Loucy (cell line): Measurements from ENCODE around the gene CD248.

ENCODE experiments used
- H2AFZ ChIP-seq: fragments of 200-600 bp; sonication (generic); 2 replicates; pipeline ENCODE4 v1.6.0; 2016; ENCODE audit warnings: antibody characterized with exemption, mild to moderate bottlenecking, low read length, moderate library complexity
- H3F3A ChIP-seq: fragments of 200-600 bp; 2 replicates; pipeline ENCODE4 v1.6.0; 2016; ENCODE audit warnings: antibody characterized with exemption, low read depth, mild to moderate bottlenecking
- H3K27me3 ChIP-seq: fragments of 200-600 bp; sonication (generic); 2 replicates; pipeline ENCODE4 v1.6.1; 2014; ENCODE audit warnings: low read length, mild to moderate bottlenecking; ENCODE audit not compliant: insufficient read depth, poor library complexity, severe bottlenecking
- H3K36me3 ChIP-seq: fragments of 200-600 bp; sonication (generic); 2 replicates; pipeline ENCODE4 v1.6.1; 2016; ENCODE audit warnings: low read length; ENCODE audit not compliant: insufficient read depth
- H3K4me1 ChIP-seq: fragments of 200-600 bp; sonication (generic); 2 replicates; pipeline ENCODE4 v1.5.1; 2014; ENCODE audit warnings: low read length, mild to moderate bottlenecking; ENCODE audit not compliant: insufficient read depth, poor library complexity, severe bottlenecking
- H3K4me2 ChIP-seq: fragments of 200-600 bp; sonication (generic); 2 replicates; pipeline ENCODE4 v1.6.0; 2014; ENCODE audit warnings: antibody characterized with exemption, low read length, low read depth, mild to moderate bottlenecking; ENCODE audit not compliant: poor library complexity, severe bottlenecking
- H3K4me3 ChIP-seq: fragments of 200-600 bp; sonication (generic); 2 replicates; pipeline ENCODE4 v1.5.1; 2014; ENCODE audit warnings: low read length, mild to moderate bottlenecking, mixed read lengths; ENCODE audit not compliant: poor library complexity, severe bottlenecking
- H3K79me2 ChIP-seq: fragments of 200-600 bp; sonication (generic); 2 replicates; pipeline ENCODE4 v1.6.1; 2014; ENCODE audit warnings: low read length; ENCODE audit not compliant: insufficient read depth
- H3K9ac ChIP-seq: fragments of 200-600 bp; sonication (generic); 2 replicates; pipeline ENCODE4 v1.6.0; 2014; ENCODE audit warnings: mild to moderate bottlenecking, low read depth, low read length, moderate library complexity; ENCODE audit not compliant: poor library complexity, severe bottlenecking
- H3K9me2 ChIP-seq: fragments of 200-600 bp; sonication (generic); replicated peaks from 2 replicates; pipeline ENCODE4 v1.6.1; 2016; ENCODE audit warnings: low read depth, low read length, mixed read lengths
- H3K9me3 ChIP-seq: fragments of 200-600 bp; sonication (generic); 2 replicates; pipeline ENCODE4 v1.6.1; 2014; ENCODE audit warnings: mild to moderate bottlenecking, antibody characterized with exemption, low read length, low read depth; ENCODE audit not compliant: insufficient read depth
- H4K20me1 ChIP-seq: fragments of 200-600 bp; sonication (generic); 2 replicates; pipeline ENCODE4 v1.6.0; 2014; ENCODE audit warnings: antibody characterized with exemption, low read length, mild to moderate bottlenecking; ENCODE audit not compliant: insufficient read depth, poor library complexity, severe bottlenecking
- EZH2phosphoT487 ChIP-seq: fragments of 200-600 bp; IDR thresholded peaks from 2 replicates; pipeline ENCODE4 v1.6.1; 2018; ENCODE audit warnings: antibody characterized with exemption, mild to moderate bottlenecking, moderate library complexity, borderline replicate concordance
- TF ChIP-seq, protein P1 (sequence below): fragments of 200-600 bp; sonication (generic); conservative IDR thresholded peaks from 2 replicates; pipeline ENCODE4 v1.5.1; 2014; ENCODE audit warnings: mild to moderate bottlenecking, antibody characterized with exemption, low read length

The CD248 gene

DNA sequence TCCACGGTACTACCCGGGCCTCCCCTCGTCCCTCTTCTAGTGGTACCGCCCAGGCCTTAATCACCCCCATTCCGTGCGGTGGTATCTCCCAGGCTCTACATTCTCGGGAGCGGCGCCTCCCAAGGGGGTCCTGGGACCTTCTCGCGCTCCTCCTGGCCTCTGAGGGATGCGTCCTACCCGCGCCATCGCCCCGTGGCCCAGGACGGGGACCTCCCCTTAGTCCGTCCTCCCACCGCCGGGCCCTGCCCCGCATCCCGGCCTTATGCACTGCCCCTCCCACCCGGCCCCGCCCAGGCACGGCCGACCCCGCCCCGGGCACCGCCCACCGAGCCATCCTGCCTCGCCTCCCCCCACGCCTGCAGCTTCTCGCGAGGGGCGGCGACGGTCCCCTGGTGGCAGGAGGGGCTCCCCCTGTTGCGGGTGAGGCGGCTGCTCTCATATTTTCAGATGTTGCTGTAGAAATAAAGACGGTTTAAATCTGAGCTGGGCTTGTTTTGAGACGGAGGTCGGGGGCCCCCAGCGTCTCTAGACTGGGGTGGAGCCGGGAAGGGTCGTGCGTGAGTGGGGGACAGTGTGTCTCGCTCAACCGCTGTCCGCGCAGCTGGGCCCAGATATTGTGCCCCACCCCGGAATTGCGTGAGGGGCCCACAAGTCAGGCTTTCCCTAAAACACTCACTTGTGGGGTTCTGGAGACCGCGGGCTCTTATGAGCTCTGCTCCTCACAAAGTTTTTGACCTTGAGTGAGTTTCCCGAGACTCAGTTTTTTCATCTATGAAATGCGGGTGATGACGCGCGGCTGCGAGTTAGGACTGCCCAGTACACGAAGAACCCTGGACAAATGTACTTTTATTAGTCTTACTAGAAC, 49.2 kb downstream of the CD248 start:
- Histone ChIP-seq H3K9me2 (no peaks in the 10 kb centered on the region), H3K9me3 (no peaks in the 10 kb centered on the region), H3F3A (no peaks in the 10 kb centered on the region), H3K79me2 (peaks cover 36% of the 10 kb centered on the region), H3K4me3 (peak overlapping the region; percentile 96), H3K9ac (peak overlapping the region; percentile 96), H3K4me2 (peak overlapping the region; percentile 88), H3K4me1 (peaks cover 38% of the 10 kb centered on the region), H3K27me3 (no peaks in the 10 kb centered on the region), H3K36me3 (peaks cover 29% of the 10 kb centered on the region; the same call in 1 of the 2 replicates), H4K20me1 (peaks cover 22% of the 10 kb centered on the region), H2AFZ (peak overlapping the region; percentile 87)
- TF ChIP-seq, protein P1, sequence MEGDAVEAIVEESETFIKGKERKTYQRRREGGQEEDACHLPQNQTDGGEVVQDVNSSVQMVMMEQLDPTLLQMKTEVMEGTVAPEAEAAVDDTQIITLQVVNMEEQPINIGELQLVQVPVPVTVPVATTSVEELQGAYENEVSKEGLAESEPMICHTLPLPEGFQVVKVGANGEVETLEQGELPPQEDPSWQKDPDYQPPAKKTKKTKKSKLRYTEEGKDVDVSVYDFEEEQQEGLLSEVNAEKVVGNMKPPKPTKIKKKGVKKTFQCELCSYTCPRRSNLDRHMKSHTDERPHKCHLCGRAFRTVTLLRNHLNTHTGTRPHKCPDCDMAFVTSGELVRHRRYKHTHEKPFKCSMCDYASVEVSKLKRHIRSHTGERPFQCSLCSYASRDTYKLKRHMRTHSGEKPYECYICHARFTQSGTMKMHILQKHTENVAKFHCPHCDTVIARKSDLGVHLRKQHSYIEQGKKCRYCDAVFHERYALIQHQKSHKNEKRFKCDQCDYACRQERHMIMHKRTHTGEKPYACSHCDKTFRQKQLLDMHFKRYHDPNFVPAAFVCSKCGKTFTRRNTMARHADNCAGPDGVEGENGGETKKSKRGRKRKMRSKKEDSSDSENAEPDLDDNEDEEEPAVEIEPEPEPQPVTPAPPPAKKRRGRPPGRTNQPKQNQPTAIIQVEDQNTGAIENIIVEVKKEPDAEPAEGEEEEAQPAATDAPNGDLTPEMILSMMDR: no peak

DNA sequence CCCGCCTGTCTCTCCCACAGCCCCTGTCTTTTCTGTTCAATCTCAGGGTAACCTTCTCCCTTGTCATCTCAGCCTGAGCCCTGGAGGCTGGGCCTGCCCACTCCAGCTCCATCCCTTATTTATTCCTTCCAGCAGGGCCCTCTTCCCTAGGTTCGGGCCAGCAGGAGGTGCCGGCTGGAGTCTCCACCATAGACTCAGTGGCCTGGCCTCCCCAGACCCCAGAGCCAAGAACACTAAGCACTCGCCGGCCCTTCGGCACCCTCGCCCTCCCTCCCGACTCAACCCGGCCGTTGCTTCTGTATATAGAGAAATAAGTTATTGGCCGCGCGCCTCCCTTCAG, 49.8 kb downstream of the CD248 start:
- Histone ChIP-seq H3K79me2 (peaks cover 31% of the 10 kb centered on the region), H3K36me3 (peaks cover 28% of the 10 kb centered on the region; the same call in 1 of the 2 replicates), H3K9me2 (no peaks in the 10 kb centered on the region), H3K4me1 (peaks cover 32% of the 10 kb centered on the region), H3K4me2 (peak overlapping the region; percentile 88), H2AFZ (no peak overlapping the region), H3F3A (no peaks in the 10 kb centered on the region), H4K20me1 (peaks cover 22% of the 10 kb centered on the region), H3K4me3 (no peak overlapping the region), H3K9me3 (no peaks in the 10 kb centered on the region), H3K27me3 (no peaks in the 10 kb centered on the region), H3K9ac (no peak overlapping the region)
- no peak for TF ChIP-seq EZH2phosphoT487
- TF ChIP-seq, protein P1: no peak

DNA sequence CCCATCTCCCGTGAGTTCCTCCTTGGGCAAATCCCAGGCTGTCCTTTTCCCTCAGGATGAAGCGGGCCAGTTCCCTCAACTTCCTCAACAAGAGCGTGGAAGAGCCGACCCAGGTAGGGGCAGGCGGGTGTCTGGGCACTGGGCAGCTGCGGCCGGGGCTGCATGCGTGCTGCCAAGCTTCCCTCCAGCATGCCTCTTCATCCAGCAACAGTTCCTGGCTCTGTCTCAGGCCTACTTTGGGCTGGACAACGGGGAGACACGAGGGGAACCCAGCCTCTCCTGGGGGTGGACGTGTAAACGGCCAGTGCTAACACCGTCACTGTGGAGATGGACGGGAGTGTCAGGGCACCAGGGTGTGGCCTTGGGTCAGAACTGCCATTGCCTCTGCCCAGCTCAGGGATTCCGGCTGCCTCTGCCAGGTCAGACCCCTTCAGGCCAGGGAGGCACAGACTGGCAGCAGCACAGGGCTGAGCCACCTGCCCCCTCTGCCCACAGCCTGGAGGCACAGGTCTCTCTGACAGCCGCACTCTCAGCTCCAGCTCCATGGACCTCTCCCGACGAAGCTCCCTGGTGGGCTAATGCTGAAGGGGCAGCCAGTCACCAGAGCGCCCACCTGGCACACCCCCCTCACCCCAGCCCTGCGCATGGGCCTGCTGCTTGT, 50.3 kb downstream of the CD248 start:
- Histone ChIP-seq H2AFZ (no peak overlapping the region), H3K4me2 (no peak overlapping the region), H3F3A (no peaks in the 10 kb centered on the region), H3K9ac (no peak overlapping the region), H4K20me1 (peaks cover 22% of the 10 kb centered on the region), H3K27me3 (no peaks in the 10 kb centered on the region), H3K4me3 (no peak overlapping the region), H3K9me3 (no peaks in the 10 kb centered on the region), H3K4me1 (peaks cover 27% of the 10 kb centered on the region), H3K79me2 (peaks cover 26% of the 10 kb centered on the region), H3K36me3 (peaks cover 29% of the 10 kb centered on the region; the same call in 1 of the 2 replicates), H3K9me2 (no peaks in the 10 kb centered on the region)
- no peak for TF ChIP-seq EZH2phosphoT487
- TF ChIP-seq, protein P1: no peak
